Peyer's patch (tissue), 4 donors: Measurements from ENCODE around the gene TMEM51.

ENCODE experiments used
- POLR2A ChIP-seq, 2 donors: fragments of 450-650 bp; IDR thresholded peaks; one replicate each; pipeline ENCODE4 v1.5.1; 2017; ENCODE audit warnings: antibody characterized with exemption in 2 of 2, mild to moderate bottlenecking in 2 of 2, moderate library complexity in 2 of 2
- TF ChIP-seq, protein P1 (sequence below), 6 experiments: fragments of 450-650 bp in 4 of 6; fragments of 200-600 bp in 2 of 6; sonication (generic) in 1 of 6; IDR thresholded peaks; one replicate each; pipeline ENCODE4 v1.5.1; 2017 to 2019; ENCODE audit warnings: antibody characterized with exemption in 6 of 6, mild to moderate bottlenecking in 3 of 6, moderate library complexity in 1 of 6

GRCh38 chr1:15238789-15239188 lies 85.2 kb downstream of the TMEM51 start:
- TF ChIP-seq, protein P1, sequence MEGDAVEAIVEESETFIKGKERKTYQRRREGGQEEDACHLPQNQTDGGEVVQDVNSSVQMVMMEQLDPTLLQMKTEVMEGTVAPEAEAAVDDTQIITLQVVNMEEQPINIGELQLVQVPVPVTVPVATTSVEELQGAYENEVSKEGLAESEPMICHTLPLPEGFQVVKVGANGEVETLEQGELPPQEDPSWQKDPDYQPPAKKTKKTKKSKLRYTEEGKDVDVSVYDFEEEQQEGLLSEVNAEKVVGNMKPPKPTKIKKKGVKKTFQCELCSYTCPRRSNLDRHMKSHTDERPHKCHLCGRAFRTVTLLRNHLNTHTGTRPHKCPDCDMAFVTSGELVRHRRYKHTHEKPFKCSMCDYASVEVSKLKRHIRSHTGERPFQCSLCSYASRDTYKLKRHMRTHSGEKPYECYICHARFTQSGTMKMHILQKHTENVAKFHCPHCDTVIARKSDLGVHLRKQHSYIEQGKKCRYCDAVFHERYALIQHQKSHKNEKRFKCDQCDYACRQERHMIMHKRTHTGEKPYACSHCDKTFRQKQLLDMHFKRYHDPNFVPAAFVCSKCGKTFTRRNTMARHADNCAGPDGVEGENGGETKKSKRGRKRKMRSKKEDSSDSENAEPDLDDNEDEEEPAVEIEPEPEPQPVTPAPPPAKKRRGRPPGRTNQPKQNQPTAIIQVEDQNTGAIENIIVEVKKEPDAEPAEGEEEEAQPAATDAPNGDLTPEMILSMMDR (IDR thresholded peaks at IDR 0.05): no peak
- TF ChIP-seq POLR2A (IDR thresholded peaks at IDR 0.05): no peak
